Skeletal muscle tissue (tissue), 4 donors: ENCODE measurements around the gene MSRB2. TPM values are rescaled to one million over a fixed set of nuclear protein-coding genes. Genes with fewer than 3 reads are reported as not detected.
A peak's percentile ranks its signal among the peaks of the same experiment; 100 is the strongest.
"Not testable (repeated sequence)": the region's sequence is repeated elsewhere in the genome, so short reads cannot be mapped to it uniquely, and the experiment has no call there.

Experiments used
- H3K27ac ChIP-seq: one replicate; pipeline ENCODE4 v1.7.0; 2013; ENCODE audit warnings: mild to moderate bottlenecking, low read depth, low read length, inconsistent platforms
- H3K27me3 ChIP-seq, 3 donors: one replicate each; pipeline ENCODE4 v1.7.0; 2013; ENCODE audit warnings: low read length in 3 of 3; ENCODE audit not compliant: control insufficient read depth in 3 of 3, insufficient read depth in 3 of 3
- H3K36me3 ChIP-seq, 3 donors: one replicate each; pipeline ENCODE4 v1.7.0; 2013; ENCODE audit warnings: low read length in 3 of 3; ENCODE audit not compliant: control insufficient read depth in 3 of 3, insufficient read depth in 3 of 3
- H3K4me1 ChIP-seq, 3 donors: one replicate each; pipeline ENCODE4 v1.7.0; 2013; ENCODE audit warnings: low read length in 3 of 3, mild to moderate bottlenecking in 3 of 3; ENCODE audit not compliant: control insufficient read depth in 3 of 3, insufficient read depth in 3 of 3
- H3K4me3 ChIP-seq, 3 donors: one replicate each; pipeline ENCODE4 v1.7.0; 2013; ENCODE audit warnings: low read length in 3 of 3
- H3K9ac ChIP-seq, 3 donors: one replicate each; pipeline ENCODE4 v1.7.0; 2013; ENCODE audit warnings: low read length in 3 of 3, mild to moderate bottlenecking in 3 of 3, moderate library complexity in 2 of 3, low read depth in 1 of 3
- H3K9me3 ChIP-seq, 3 donors: one replicate each; pipeline ENCODE4 v1.7.0; 2013; ENCODE audit warnings: low read length in 3 of 3; ENCODE audit not compliant: control insufficient read depth in 3 of 3
- total RNA-seq: library from RNA; depleted of rRNA; stranded (reverse); fragments of >200 nt; gene quantifications from one replicate; pipeline ENCODE4 v1.2.3, GENCODE V29; 2014
- donor health status: Osteomylitis.

Gene MSRB2
- total RNA-seq, 1 donor from 2014 or later: 15.7 TPM

GRCh38 chr10:23058366-23058765, 37.0 kb upstream of the MSRB2 start:
- Histone ChIP-seq H3K9ac (no peak overlapping the region), H3K4me1 (peaks cover 0 to 4% (median 4%) of the 10 kb centered on the region in 3 donors), H3K27me3 (peaks cover 0 to 3% (median 0%) of the 10 kb centered on the region in 3 donors), H3K36me3 (no peaks in the 10 kb centered on the region), H3K9me3 (no peaks in the 10 kb centered on the region), H3K4me3 (no peak overlapping the region), H3K27ac (no peak overlapping the region)

- H3K9ac ChIP-seq: no peak overlapping the region
- no peaks in the 10 kb centered on the region for H3K36me3 ChIP-seq
- peaks cover 19 to 21% (median 21%) of the 10 kb centered on the region in 3 donors for H3K4me1 ChIP-seq
- H3K27ac ChIP-seq: no peak overlapping the region
- peaks cover 0 to 3% (median 0%) of the 10 kb centered on the region in 3 donors for H3K27me3 ChIP-seq
- H3K9me3 ChIP-seq: no peaks in the 10 kb centered on the region
- H3K4me3 ChIP-seq: no peak overlapping the region
Observed at GRCh38 chr10:23060918-23061317, 34.5 kb upstream of the MSRB2 start.

- peaks cover 0 to 3% (median 0%) of the 10 kb centered on the region in 3 donors for H3K27me3 ChIP-seq
- no peak overlapping the region for H3K27ac ChIP-seq
- peaks cover 20 to 24% (median 22%) of the 10 kb centered on the region in 3 donors for H3K4me1 ChIP-seq
- peak overlapping the region in 1 of 3 donors; percentile 46 for H3K4me3 ChIP-seq
- no peak overlapping the region for H3K9ac ChIP-seq
- H3K9me3 ChIP-seq: no peaks in the 10 kb centered on the region
- H3K36me3 ChIP-seq: no peaks in the 10 kb centered on the region
Observed at GRCh38 chr10:23063045-23063972, 32.1 kb upstream of the MSRB2 start.

GRCh38 chr10:23063973-23064812, 31.2 kb upstream of the MSRB2 start:
- no peaks in the 10 kb centered on the region for H3K9me3 ChIP-seq
- peaks cover 0 to 3% (median 0%) of the 10 kb centered on the region in 3 donors for H3K27me3 ChIP-seq
- peak overlapping the region in 1 of 3 donors; percentile 46 for H3K4me3 ChIP-seq
- no peak overlapping the region for H3K9ac ChIP-seq
- peaks cover 22 to 30% (median 26%) of the 10 kb centered on the region in 3 donors for H3K4me1 ChIP-seq
- H3K27ac ChIP-seq: no peak overlapping the region
- H3K36me3 ChIP-seq: no peaks in the 10 kb centered on the region

- not testable (repeated sequence) for H3K36me3 ChIP-seq, H3K27ac ChIP-seq, H3K27me3 ChIP-seq, H3K9me3 ChIP-seq, H3K9ac ChIP-seq, H3K4me3 ChIP-seq
- peaks cover 26 to 33% (median 31%) of the 10 kb centered on the region in 3 donors for H3K4me1 ChIP-seq
Observed at GRCh38 chr10:23064813-23065114, 30.6 kb upstream of the MSRB2 start.

- no peak overlapping the region for H3K27ac ChIP-seq
Observed at GRCh38 chr10:23065181-23065948, 30.0 kb upstream of the MSRB2 start.

GRCh38 chr10:23067337-23067736, 28.0 kb upstream of the MSRB2 start:
- Histone ChIP-seq H3K27me3 (no peaks in the 10 kb centered on the region), H3K4me3 (no peak overlapping the region), H3K36me3 (no peaks in the 10 kb centered on the region), H3K9ac (no peak overlapping the region), H3K9me3 (no peaks in the 10 kb centered on the region), H3K4me1 (peaks cover 32 to 36% (median 35%) of the 10 kb centered on the region in 3 donors), H3K27ac (no peak overlapping the region)

More at GRCh38 chr10:23065181-23065948, 30.0 kb upstream of the MSRB2 start:
- Histone ChIP-seq H3K9me3 (no peaks in the 10 kb centered on the region), H3K27me3 (peaks cover 0 to 3% (median 0%) of the 10 kb centered on the region in 3 donors), H3K36me3 (no peaks in the 10 kb centered on the region), H3K4me3 (no peak overlapping the region), H3K9ac (peak overlapping the region in 1 of 3 donors; percentile 54), H3K4me1 (peaks cover 32 to 36% (median 33%) of the 10 kb centered on the region in 3 donors)

- no peaks in the 10 kb centered on the region for H3K27me3 ChIP-seq
- H3K27ac ChIP-seq: no peak overlapping the region
- H3K4me3 ChIP-seq: no peak overlapping the region
- no peaks in the 10 kb centered on the region for H3K9me3 ChIP-seq
- H3K36me3 ChIP-seq: no peaks in the 10 kb centered on the region
- H3K4me1 ChIP-seq: peaks cover 29 to 35% (median 33%) of the 10 kb centered on the region in 3 donors
- no peak overlapping the region for H3K9ac ChIP-seq
Observed at GRCh38 chr10:23067939-23068775, 27.2 kb upstream of the MSRB2 start.
